Fibroblast of gingiva (primary cell): ENCODE results near the gene HAPLN3.
A peak's percentile ranks its signal among the peaks of the same experiment; 100 is the strongest.

ENCODE experiments used
- DNase-seq: peaks from one replicate; pipeline ENCODE4 v3.0.0-alpha.2; 2011; ENCODE audit warnings: low read depth

The HAPLN3 gene

GRCh38 chr15:88894348-88894818 lies 961 bp downstream of the HAPLN3 start:
- no peak for DNase-seq

GRCh38 chr15:88891540-88892254 lies 3.6 kb downstream of the HAPLN3 start:
- DNase-seq = no peak

- DNase-seq = no peak
These were observed 4.8 kb downstream of the HAPLN3 start for GRCh38 chr15:88890495-88890894.

- no peak for DNase-seq
These were observed 6.6 kb downstream of the HAPLN3 start for GRCh38 chr15:88888719-88889118.

- DNase-seq = no peak
These were observed 8.2 kb downstream of the HAPLN3 start for GRCh38 chr15:88887068-88887580.

GRCh38 chr15:88882785-88883184 lies 12.6 kb downstream of the HAPLN3 start:
- no peak for DNase-seq

- no peak for DNase-seq
These were observed 13.6 kb downstream of the HAPLN3 start for GRCh38 chr15:88881775-88882174.

- DNase-seq = no peak
These were observed 14.2 kb downstream of the HAPLN3 start for GRCh38 chr15:88880944-88881740.

GRCh38 chr15:88878720-88879184 lies 16.6 kb downstream of the HAPLN3 start:
- DNase-seq = peak; percentile 27

- DNase-seq = no peak
These were observed 17.4 kb downstream of the HAPLN3 start for GRCh38 chr15:88877906-88878305.

GRCh38 chr15:88877415-88877814 lies 17.9 kb downstream of the HAPLN3 start:
- no peak for DNase-seq

- no peak for DNase-seq
These were observed 18.8 kb downstream of the HAPLN3 start for GRCh38 chr15:88876573-88876972.

GRCh38 chr15:88874684-88875083 lies 20.7 kb downstream of the HAPLN3 start:
- no peak for DNase-seq

- DNase-seq = no peak
These were observed 21.1 kb downstream of the HAPLN3 start for GRCh38 chr15:88874275-88874674.

GRCh38 chr15:88873786-88874185 lies 21.6 kb downstream of the HAPLN3 start:
- DNase-seq = no peak

GRCh38 chr15:88872706-88873105 lies 22.6 kb downstream of the HAPLN3 start:
- DNase-seq = no peak

GRCh38 chr15:88872106-88872505 lies 23.2 kb downstream of the HAPLN3 start:
- no peak for DNase-seq

- DNase-seq = no peak
These were observed 24.0 kb downstream of the HAPLN3 start for GRCh38 chr15:88871313-88871712.

- no peak for DNase-seq
These were observed 29.0 kb downstream of the HAPLN3 start for GRCh38 chr15:88866295-88866881.

- no peak for DNase-seq
These were observed 29.7 kb downstream of the HAPLN3 start for GRCh38 chr15:88865498-88866099.

GRCh38 chr15:88864861-88865497 lies 30.4 kb downstream of the HAPLN3 start:
- DNase-seq = no peak

GRCh38 chr15:88863412-88863811 lies 31.9 kb downstream of the HAPLN3 start:
- no peak for DNase-seq
